HepG2 (cell line): ENCODE measurements around the gene MRPS21. TPM values are rescaled to one million over a fixed set of nuclear protein-coding genes. Genes with fewer than 3 reads are reported as not detected.
A peak's percentile ranks its signal among the peaks of the same experiment; 100 is the strongest.

ENCODE experiments used
- ATAC-seq: fragments of 200-7000 bp; cut with Tn5 transposase; 3 replicates; pipeline ENCODE4 v1.9.1; 2020; ENCODE audit warnings: mild to moderate bottlenecking, moderate library complexity
- BruUV-seq: library from RNA; stranded (reverse); fragments of 400-500 nt; replicated peaks from 2 replicates; lab custom pipeline; 2021; lab: Mats Ljungman, UMichigan
- CTCF ChIA-PET: fragments of 300-600 bp; formaldehyde crosslinking; extraction: SDS; loops from one replicate; lab custom pipeline; 2021; ENCODE audit warnings: low total read pairs, inconsistent platforms, low intra/inter-chr PET ratio; lab: Yijun Ruan, JAX
- POLR2A ChIA-PET: fragments of 350-600 bp; sonication (Branson Sonifier 250); formaldehyde crosslinking; loops from one replicate; lab custom pipeline; 2020; ENCODE audit warnings: antibody characterized with exemption, inconsistent platforms; lab: Yijun Ruan, JAX
- DNase-seq: peaks from one replicate; pipeline ENCODE4 v3.0.0-alpha.2; 2015; ENCODE audit warnings: low spot score
- FAIRE-seq: peaks from 3 replicates; lab custom pipeline; 2011; peaks lifted over from hg19 to GRCh38; lab: Jason Lieb, UNC
- H2AFZ ChIP-seq: one replicate; pipeline ENCODE4 v1.6.1; 2011; ENCODE audit warnings: low read length, inconsistent platforms
- H3K27ac ChIP-seq: fragments of 300-600 bp; 3 replicates; pipeline ENCODE4 v1.8.0; 2011; ENCODE audit warnings: mixed run types, mild to moderate bottlenecking, mixed read lengths, low read length, inconsistent platforms; ENCODE audit not compliant: insufficient read depth; ENCODE audit errors: extremely low read length
- H3K27me3 ChIP-seq, 2 experiments: fragments of 200-600 bp in 1 of 2; 2 replicates in 1 of 2; 3 replicates in 1 of 2; pipeline versions ENCODE4 v1.6.0 to v1.8.0; 2011; ENCODE audit warnings: low read length in 2 of 2, mild to moderate bottlenecking in 2 of 2, moderate library complexity in 2 of 2, inconsistent platforms in 1 of 2; ENCODE audit not compliant: insufficient read depth in 2 of 2, control insufficient read depth in 1 of 2
- H3K36me3 ChIP-seq, 2 experiments: fragments of 200-600 bp in 1 of 2; replicated peaks in 1 of 2; 2 replicates in 1 of 2; 3 replicates in 1 of 2; pipeline versions ENCODE4 v1.5.1 to v1.8.0; 2011; ENCODE audit warnings: low read length in 2 of 2, inconsistent platforms in 1 of 2; ENCODE audit not compliant: insufficient read depth in 2 of 2, control insufficient read depth in 1 of 2
- H3K4me1 ChIP-seq: 2 replicates; pipeline ENCODE4 v1.5.1; 2012; ENCODE audit warnings: low read length, inconsistent platforms; ENCODE audit not compliant: insufficient read depth
- H3K4me2 ChIP-seq: 2 replicates; pipeline ENCODE4 v1.6.0; 2011; ENCODE audit warnings: low read depth, low read length, inconsistent platforms
- H3K4me3 ChIP-seq, 3 experiments: fragments of 200-600 bp in 1 of 3; sonication (generic), shearing (Covaris generic) in 1 of 3; replicated peaks in 1 of 3; 2 replicates each; pipeline ENCODE4 v1.5.1; 2011 to 2016; ENCODE audit warnings: low read length in 3 of 3, inconsistent platforms in 2 of 3, low read depth in 2 of 3, mild to moderate bottlenecking in 2 of 3, control low read depth in 1 of 3, mixed read lengths in 1 of 3; ENCODE audit not compliant: insufficient read depth in 1 of 3
- H3K79me2 ChIP-seq: one replicate; pipeline ENCODE4 v1.6.1; 2011; ENCODE audit warnings: low read length, inconsistent platforms; ENCODE audit not compliant: insufficient read depth
- H3K9ac ChIP-seq: 2 replicates; pipeline ENCODE4 v1.6.0; 2011; ENCODE audit warnings: mild to moderate bottlenecking, low read depth, low read length, inconsistent platforms; ENCODE audit not compliant: insufficient read depth
- H3K9me3 ChIP-seq: 2 replicates; pipeline ENCODE4 v1.5.1; 2012; ENCODE audit warnings: mild to moderate bottlenecking, low read length
- H4K20me1 ChIP-seq: 2 replicates; pipeline ENCODE4 v1.6.0; 2011; ENCODE audit warnings: inconsistent platforms, mild to moderate bottlenecking, low read length, moderate library complexity; ENCODE audit not compliant: insufficient read depth
- RBFOX2 ChIP-seq: fragments of 200-400 bp; formaldehyde crosslinking; IDR thresholded peaks from 2 replicates; pipeline ENCODE4 v1.6.1; 2017; ENCODE audit warnings: low read depth, mild to moderate bottlenecking, low read length
- TAF15 ChIP-seq: fragments of 200-400 bp; formaldehyde crosslinking; IDR thresholded peaks from one replicate; pipeline ENCODE4 v1.6.1; 2018; ENCODE audit warnings: mild to moderate bottlenecking, low read depth, low read length; ENCODE audit not compliant: poor library complexity, severe bottlenecking
- ZNF768 ChIP-seq: sonication (generic); formaldehyde crosslinking; IDR thresholded peaks from 2 replicates; pipeline ENCODE4 v1.4.0; 2020; ENCODE audit warnings: missing genetic modification reagents
- WGBS: methylation state at CpG from one replicate; pipeline ENCODE4 v1.1.6; 2017; ENCODE audit warnings: low lambda C conversion rate; 5-methylcytosine and 5-hydroxymethylcytosine counted together
- in situ Hi-C: cut with HindIII; loops from 2 replicates; pipeline ENCODE4 v1.10.0; 2017; ENCODE audit warnings: low pct_unique_long_range_greater_than_20kb; ENCODE audit not compliant: extremely low pct_ligation_motif_present
- intact Hi-C: fragments of 100-400 bp; cut with micrococcal nuclease; formaldehyde crosslinking; loops from one replicate; pipeline ENCODE4 v1.10.0; 2022; ENCODE audit not compliant: unreplicated experiment
- polyA plus RNA-seq, 8 experiments: library from polyadenylated mRNA; depleted of rRNA in 3 of 8; stranded (reverse) in 7 of 8; unstranded in 1 of 8; fragments of >200 nt; fragmentation: Illumina TruSeq in 4 of 8; extraction: Trizol in 4 of 8; gene quantifications; 2 replicates each; pipeline versions ENCODE4 v1.2.1 to v1.2.3, GENCODE V29; 2011 to 2016; ENCODE audit warnings: low read depth in 4 of 8, missing spikeins in 1 of 8, mixed read lengths in 1 of 8; ENCODE audit not compliant: insufficient read depth in 1 of 8
- total RNA-seq, 5 experiments: library from RNA; depleted of rRNA; stranded (reverse); fragments of >200 nt; fragmentation: Illumina TruSeq; extraction: Trizol; gene quantifications; 2 replicates each; pipeline ENCODE4 v1.2.3, GENCODE V29; 2016; ENCODE audit warnings: low read depth in 1 of 5

Gene MRPS21
- total and polyA plus RNA-seq, 2 of the 13 experiments (the other 11 are each of a cell fraction or from before 2014, with no cell fraction given) = 59.4 to 64.2 TPM

DNA sequence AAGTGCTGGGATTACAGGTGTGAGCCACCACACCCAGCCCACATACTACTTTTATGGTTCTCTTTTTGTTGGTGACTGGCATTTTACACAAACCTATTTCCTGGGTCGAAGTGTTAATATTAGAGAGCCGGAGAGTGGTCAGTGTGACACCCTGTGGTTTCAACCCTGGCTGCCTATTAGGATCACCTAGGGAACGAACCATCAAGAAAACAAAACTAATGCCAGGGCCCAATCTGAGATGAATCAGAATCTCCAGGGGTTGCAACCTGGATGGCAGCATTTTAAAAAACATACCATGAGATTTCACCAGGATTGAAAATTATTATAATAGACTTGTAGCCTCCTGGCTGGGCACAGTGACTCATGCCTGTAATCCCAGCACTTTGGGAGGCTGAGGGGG lies 6.1 kb downstream of the MRPS21 start:
- ATAC-seq = no peak
- no peak for FAIRE-seq
- H4K20me1 ChIP-seq = no peaks in the 10 kb centered on the region
- in situ Hi-C loops (loop anchor here (5.0 kb wide), 1 partner anchor 42 kb away; the partner anchor contains the start of gene CA14), intact Hi-C loops (no loop called here)
- H3K4me1 ChIP-seq = peaks cover 16% of the 10 kb centered on the region
- no peaks in the 10 kb centered on the region for H3K9me3 ChIP-seq
- H3K36me3 ChIP-seq = peaks cover 1 to 39% of the 10 kb centered on the region in 2 experiments; a peak in 4 of 5 replicates
- no peak for DNase-seq
- no peak overlapping the region for H2AFZ ChIP-seq
- POLR2A ChIA-PET = no interaction called here
- no peaks in the 10 kb centered on the region for H3K27me3 ChIP-seq
- H3K9ac ChIP-seq = no peak overlapping the region
- no peak overlapping the region for H3K4me3 ChIP-seq
- WGBS = 93% methylated on average over 3 of the region's 3 CpGs
- CTCF ChIA-PET = no interaction called here
- no peak overlapping the region for H3K4me2 ChIP-seq
- no TSS peak for BruUV-seq
- peaks cover 6% of the 10 kb centered on the region for H3K79me2 ChIP-seq
- H3K27ac ChIP-seq = no peak overlapping the region
- TF ChIP-seq TAF15 = no peak

GRCh38 chr1:150302338-150302737 lies 8.7 kb downstream of the MRPS21 start:
- Histone ChIP-seq H3K4me3 (no peak overlapping the region), H3K36me3 (peaks cover 1 to 39% of the 10 kb centered on the region in 2 experiments; a peak in 4 of 5 replicates), H3K4me1 (no peaks in the 10 kb centered on the region), H2AFZ (no peak overlapping the region), H3K4me2 (no peak overlapping the region), H3K9me3 (no peaks in the 10 kb centered on the region), H4K20me1 (no peaks in the 10 kb centered on the region), H3K27me3 (no peaks in the 10 kb centered on the region; a peak in 1 of 5 replicates), H3K9ac (no peak overlapping the region), H3K79me2 (no peaks in the 10 kb centered on the region), H3K27ac (no peak overlapping the region)
- in situ Hi-C loops (no loop called here), intact Hi-C loops (no loop called here)
- POLR2A ChIA-PET = no interaction called here
- no TSS peak for BruUV-seq
- no peak for FAIRE-seq
- DNase-seq = no peak
- TF ChIP-seq RBFOX2 (0 out of 2 replicates have a peak, but pooled peaks have one; percentile 24), ZNF768 (CRISPR knock-in tag) (no peak)
- WGBS = 100% methylated on average over 6 of the region's 6 CpGs
- no peak for ATAC-seq
- CTCF ChIA-PET = no interaction called here
